Esophagus muscularis mucosa (tissue), 4 donors: Measurements from ENCODE around the gene LHX4.

ENCODE experiments used
- CTCF ChIP-seq, 3 experiments: fragments of 200-600 bp in 2 of 3; fragments of 450-650 bp in 1 of 3; sonication (generic) in 2 of 3; IDR thresholded peaks; one replicate each; pipeline ENCODE4 v1.5.1; 2017 to 2019; ENCODE audit warnings: antibody characterized with exemption in 3 of 3, mild to moderate bottlenecking in 2 of 3, moderate library complexity in 1 of 3
- EP300 ChIP-seq: sonication (generic); formaldehyde crosslinking; IDR thresholded peaks from one replicate; pipeline ENCODE4 v1.6.1; 2017; ENCODE audit warnings: antibody characterized with exemption
- POLR2A ChIP-seq: fragments of 450-650 bp; IDR thresholded peaks from one replicate; pipeline ENCODE4 v1.6.1; 2017; ENCODE audit warnings: antibody characterized with exemption, moderate library complexity, mild to moderate bottlenecking, low read depth
- POLR2AphosphoS5 ChIP-seq, 2 donors: sonication (generic); formaldehyde crosslinking; IDR thresholded peaks; one replicate each; pipeline ENCODE4 v1.6.1; 2017; ENCODE audit warnings: antibody characterized with exemption in 2 of 2

GRCh38 chr1:180271272-180272255, 41.5 kb downstream of the LHX4 start:
- TF ChIP-seq CTCF (IDR thresholded peaks at IDR 0.05) (no peak), POLR2A (no peak), EP300 (no peak), POLR2AphosphoS5 (IDR thresholded peaks at IDR 0.05) (no peak)
